ENCODE measurements around the gene DEF6. TPM values are rescaled to one million over a fixed set of nuclear protein-coding genes. Genes with fewer than 3 reads are reported as not detected.

Gene DEF6
- total RNA-seq, 1 experiment from 2014 or later = 11.3 TPM

DNA sequence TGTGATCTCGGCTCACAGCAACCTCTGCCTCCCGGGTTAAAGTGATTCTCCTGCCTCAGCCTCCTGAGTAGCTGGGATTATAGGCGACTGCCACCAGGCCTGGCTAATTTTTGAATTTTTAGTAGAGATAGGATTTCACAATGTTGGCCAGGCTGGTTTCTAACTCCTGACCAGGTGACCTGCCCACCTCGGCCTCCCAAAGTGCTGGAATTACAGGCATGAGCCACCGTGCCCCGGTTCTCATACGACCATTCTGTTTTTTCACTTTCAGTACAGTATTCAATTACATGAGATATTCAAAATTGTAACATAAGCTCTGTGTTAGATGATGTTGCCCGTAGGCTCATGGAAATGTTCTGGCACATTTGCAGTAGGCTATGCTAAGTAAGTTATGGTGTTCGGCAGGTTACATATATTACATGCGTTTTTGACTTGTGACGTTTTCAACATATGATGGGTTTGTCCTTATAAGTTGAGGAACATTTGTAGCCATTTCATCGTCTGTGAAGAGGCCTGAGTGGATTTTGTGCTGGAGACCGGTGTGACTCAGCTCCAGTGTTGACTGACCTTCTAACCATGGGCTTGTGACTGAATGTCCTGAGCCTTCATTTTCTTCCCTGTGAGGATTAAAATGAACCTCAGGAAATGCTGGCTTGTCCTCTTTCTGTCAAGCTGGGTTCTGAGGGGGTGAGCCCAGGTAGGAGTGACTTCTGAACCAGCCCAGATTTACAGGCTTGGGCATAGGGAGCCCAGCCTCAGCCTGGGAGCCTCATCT, 56.9 kb downstream of the DEF6 start:
- DNase-seq (ENCODE audit: low spot score) (no peak), ATAC-seq (no peak)
- H3K4me1 Mint-ChIP-seq = peaks cover 2% of the 10 kb centered on the region
- POLR2A ChIA-PET = no interaction called here
- peaks cover 11% of the 10 kb centered on the region; the same call in 1 of the 2 replicates for H3K9me3 Mint-ChIP-seq
- H3K27ac Mint-ChIP-seq = no peak overlapping the region
- H3K4me3 Mint-ChIP-seq = no peak overlapping the region
- H3K27me3 Mint-ChIP-seq (ENCODE audit: low read depth) = no peaks in the 10 kb centered on the region
- TF ChIP-seq, protein P1, sequence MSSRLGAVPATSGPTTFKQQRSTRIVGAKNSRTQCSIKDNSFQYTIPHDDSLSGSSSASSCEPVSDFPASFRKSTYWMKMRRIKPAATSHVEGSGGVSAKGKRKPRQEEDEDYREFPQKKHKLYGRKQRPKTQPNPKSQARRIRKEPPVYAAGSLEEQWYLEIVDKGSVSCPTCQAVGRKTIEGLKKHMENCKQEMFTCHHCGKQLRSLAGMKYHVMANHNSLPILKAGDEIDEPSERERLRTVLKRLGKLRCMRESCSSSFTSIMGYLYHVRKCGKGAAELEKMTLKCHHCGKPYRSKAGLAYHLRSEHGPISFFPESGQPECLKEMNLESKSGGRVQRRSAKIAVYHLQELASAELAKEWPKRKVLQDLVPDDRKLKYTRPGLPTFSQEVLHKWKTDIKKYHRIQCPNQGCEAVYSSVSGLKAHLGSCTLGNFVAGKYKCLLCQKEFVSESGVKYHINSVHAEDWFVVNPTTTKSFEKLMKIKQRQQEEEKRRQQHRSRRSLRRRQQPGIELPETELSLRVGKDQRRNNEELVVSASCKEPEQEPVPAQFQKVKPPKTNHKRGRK (CRISPR knock-in tag; IDR thresholded peaks at IDR 0.05; ENCODE audit: borderline replicate concordance) = no peak
- TF ChIP-seq SMAD4 (CRISPR knock-in tag; IDR thresholded peaks at IDR 0.05) = no peak
- TF ChIP-seq, protein P2, sequence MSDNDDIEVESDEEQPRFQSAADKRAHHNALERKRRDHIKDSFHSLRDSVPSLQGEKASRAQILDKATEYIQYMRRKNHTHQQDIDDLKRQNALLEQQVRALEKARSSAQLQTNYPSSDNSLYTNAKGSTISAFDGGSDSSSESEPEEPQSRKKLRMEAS (CRISPR knock-in tag; IDR thresholded peaks at IDR 0.05) = no peak
- TF ChIP-seq NR1H2 (CRISPR knock-in tag; IDR thresholded peaks at IDR 0.05) = no peak
- no peak for TF ChIP-seq ESRRA (CRISPR knock-in tag; IDR thresholded peaks at IDR 0.05; ENCODE audit: borderline replicate concordance)
- no peak for TF ChIP-seq ZBTB21 (CRISPR knock-in tag; IDR thresholded peaks at IDR 0.05; ENCODE audit: borderline replicate concordance)
- TF ChIP-seq, protein P3, sequence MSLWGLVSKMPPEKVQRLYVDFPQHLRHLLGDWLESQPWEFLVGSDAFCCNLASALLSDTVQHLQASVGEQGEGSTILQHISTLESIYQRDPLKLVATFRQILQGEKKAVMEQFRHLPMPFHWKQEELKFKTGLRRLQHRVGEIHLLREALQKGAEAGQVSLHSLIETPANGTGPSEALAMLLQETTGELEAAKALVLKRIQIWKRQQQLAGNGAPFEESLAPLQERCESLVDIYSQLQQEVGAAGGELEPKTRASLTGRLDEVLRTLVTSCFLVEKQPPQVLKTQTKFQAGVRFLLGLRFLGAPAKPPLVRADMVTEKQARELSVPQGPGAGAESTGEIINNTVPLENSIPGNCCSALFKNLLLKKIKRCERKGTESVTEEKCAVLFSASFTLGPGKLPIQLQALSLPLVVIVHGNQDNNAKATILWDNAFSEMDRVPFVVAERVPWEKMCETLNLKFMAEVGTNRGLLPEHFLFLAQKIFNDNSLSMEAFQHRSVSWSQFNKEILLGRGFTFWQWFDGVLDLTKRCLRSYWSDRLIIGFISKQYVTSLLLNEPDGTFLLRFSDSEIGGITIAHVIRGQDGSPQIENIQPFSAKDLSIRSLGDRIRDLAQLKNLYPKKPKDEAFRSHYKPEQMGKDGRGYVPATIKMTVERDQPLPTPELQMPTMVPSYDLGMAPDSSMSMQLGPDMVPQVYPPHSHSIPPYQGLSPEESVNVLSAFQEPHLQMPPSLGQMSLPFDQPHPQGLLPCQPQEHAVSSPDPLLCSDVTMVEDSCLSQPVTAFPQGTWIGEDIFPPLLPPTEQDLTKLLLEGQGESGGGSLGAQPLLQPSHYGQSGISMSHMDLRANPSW (CRISPR knock-in tag; conservative IDR thresholded peaks at IDR 0.05; ENCODE audit: low read depth) = no peak
- no peak for TF ChIP-seq FOXP1 (CRISPR knock-in tag; IDR thresholded peaks at IDR 0.05; ENCODE audit: borderline replicate concordance)
- TF ChIP-seq ZNF396 (CRISPR knock-in tag; IDR thresholded peaks at IDR 0.05; ENCODE audit: borderline replicate concordance) = no peak
- TF ChIP-seq NFE2L1 (CRISPR knock-in tag; IDR thresholded peaks at IDR 0.05) = no peak
- TF ChIP-seq, protein P4, sequence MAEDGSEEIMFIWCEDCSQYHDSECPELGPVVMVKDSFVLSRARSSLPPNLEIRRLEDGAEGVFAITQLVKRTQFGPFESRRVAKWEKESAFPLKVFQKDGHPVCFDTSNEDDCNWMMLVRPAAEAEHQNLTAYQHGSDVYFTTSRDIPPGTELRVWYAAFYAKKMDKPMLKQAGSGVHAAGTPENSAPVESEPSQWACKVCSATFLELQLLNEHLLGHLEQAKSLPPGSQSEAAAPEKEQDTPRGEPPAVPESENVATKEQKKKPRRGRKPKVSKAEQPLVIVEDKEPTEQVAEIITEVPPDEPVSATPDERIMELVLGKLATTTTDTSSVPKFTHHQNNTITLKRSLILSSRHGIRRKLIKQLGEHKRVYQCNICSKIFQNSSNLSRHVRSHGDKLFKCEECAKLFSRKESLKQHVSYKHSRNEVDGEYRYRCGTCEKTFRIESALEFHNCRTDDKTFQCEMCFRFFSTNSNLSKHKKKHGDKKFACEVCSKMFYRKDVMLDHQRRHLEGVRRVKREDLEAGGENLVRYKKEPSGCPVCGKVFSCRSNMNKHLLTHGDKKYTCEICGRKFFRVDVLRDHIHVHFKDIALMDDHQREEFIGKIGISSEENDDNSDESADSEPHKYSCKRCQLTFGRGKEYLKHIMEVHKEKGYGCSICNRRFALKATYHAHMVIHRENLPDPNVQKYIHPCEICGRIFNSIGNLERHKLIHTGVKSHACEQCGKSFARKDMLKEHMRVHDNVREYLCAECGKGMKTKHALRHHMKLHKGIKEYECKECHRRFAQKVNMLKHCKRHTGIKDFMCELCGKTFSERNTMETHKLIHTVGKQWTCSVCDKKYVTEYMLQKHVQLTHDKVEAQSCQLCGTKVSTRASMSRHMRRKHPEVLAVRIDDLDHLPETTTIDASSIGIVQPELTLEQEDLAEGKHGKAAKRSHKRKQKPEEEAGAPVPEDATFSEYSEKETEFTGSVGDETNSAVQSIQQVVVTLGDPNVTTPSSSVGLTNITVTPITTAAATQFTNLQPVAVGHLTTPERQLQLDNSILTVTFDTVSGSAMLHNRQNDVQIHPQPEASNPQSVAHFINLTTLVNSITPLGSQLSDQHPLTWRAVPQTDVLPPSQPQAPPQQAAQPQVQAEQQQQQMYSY (CRISPR knock-in tag; IDR thresholded peaks at IDR 0.05) = no peak
- TF ChIP-seq, protein P5, sequence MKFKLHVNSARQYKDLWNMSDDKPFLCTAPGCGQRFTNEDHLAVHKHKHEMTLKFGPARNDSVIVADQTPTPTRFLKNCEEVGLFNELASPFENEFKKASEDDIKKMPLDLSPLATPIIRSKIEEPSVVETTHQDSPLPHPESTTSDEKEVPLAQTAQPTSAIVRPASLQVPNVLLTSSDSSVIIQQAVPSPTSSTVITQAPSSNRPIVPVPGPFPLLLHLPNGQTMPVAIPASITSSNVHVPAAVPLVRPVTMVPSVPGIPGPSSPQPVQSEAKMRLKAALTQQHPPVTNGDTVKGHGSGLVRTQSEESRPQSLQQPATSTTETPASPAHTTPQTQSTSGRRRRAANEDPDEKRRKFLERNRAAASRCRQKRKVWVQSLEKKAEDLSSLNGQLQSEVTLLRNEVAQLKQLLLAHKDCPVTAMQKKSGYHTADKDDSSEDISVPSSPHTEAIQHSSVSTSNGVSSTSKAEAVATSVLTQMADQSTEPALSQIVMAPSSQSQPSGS (CRISPR knock-in tag; IDR thresholded peaks at IDR 0.05; ENCODE audit: borderline replicate concordance, low read depth) = no peak
- TF ChIP-seq, protein P6, sequence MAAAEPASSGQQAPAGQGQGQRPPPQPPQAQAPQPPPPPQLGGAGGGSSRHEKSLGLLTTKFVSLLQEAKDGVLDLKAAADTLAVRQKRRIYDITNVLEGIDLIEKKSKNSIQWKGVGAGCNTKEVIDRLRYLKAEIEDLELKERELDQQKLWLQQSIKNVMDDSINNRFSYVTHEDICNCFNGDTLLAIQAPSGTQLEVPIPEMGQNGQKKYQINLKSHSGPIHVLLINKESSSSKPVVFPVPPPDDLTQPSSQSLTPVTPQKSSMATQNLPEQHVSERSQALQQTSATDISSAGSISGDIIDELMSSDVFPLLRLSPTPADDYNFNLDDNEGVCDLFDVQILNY (CRISPR knock-in tag; IDR thresholded peaks at IDR 0.05) = no peak
- TF ChIP-seq SMAD3 (CRISPR knock-in tag; IDR thresholded peaks at IDR 0.05; ENCODE audit: borderline replicate concordance) = no peak
- peaks cover 49% of the 10 kb centered on the region for H3K36me3 Mint-ChIP-seq
- CTCF ChIA-PET = interaction anchor here (0.7 kb wide), 1 partner anchor 133 kb away, joined by 3 read pairs; no protein-coding TSS in a partner anchor
